ENCODE data around the gene ZBTB24. TPM values are rescaled to one million over a fixed set of nuclear protein-coding genes. Genes with fewer than 3 reads are reported as not detected.

Gene ZBTB24
- total RNA-seq, 1 experiment from 2014 or later, result 27.3 TPM

GRCh38 chr6:109478841-109479624, 4.0 kb downstream of the ZBTB24 start:
- Histone ChIP-seq H3K4me2 (ENCODE audit: insufficient read depth, insufficient read length, low read length) (peak overlapping the region; percentile 43), H3K79me1 (ENCODE audit: insufficient read depth, low read depth, low read length, poor library complexity, severe bottlenecking) (peaks cover 2% of the 10 kb centered on the region), H3K9me3 (ENCODE audit: control insufficient read depth, low read depth, low read length) (no peaks in the 10 kb centered on the region), H2BK20ac (ENCODE audit: low read depth, low read length, poor library complexity, severe bottlenecking) (no peak overlapping the region), H2AFZ (ENCODE audit: low read length) (no peak overlapping the region), H3K4ac (ENCODE audit: low read depth, low read length) (no peak overlapping the region), H4K91ac (ENCODE audit: insufficient read length, low read depth, low read length) (no peak overlapping the region), H3T11ph (ENCODE audit: low read length) (no peak overlapping the region), H3K14ac (ENCODE audit: insufficient read depth, low read length) (no peak overlapping the region), H3K79me2 (ENCODE audit: insufficient read depth, low read length) (peaks cover 31% of the 10 kb centered on the region; the same call in 1 of the 2 replicates), H3K27me3 (ENCODE audit: insufficient read depth, low read length) (no peaks in the 10 kb centered on the region), H3K18ac (ENCODE audit: insufficient read length, low read depth, low read length) (no peak overlapping the region), H3K56ac (ENCODE audit: insufficient read length, low read depth, low read length) (no peak overlapping the region), H4K8ac (replicated peaks; ENCODE audit: insufficient read length, low read depth, low read length) (no peak overlapping the region), H4K5ac (ENCODE audit: insufficient read length, low read depth, low read length) (no peak overlapping the region), H2BK12ac (ENCODE audit: insufficient read length, low read depth, low read length) (no peak overlapping the region), H4K20me1 (ENCODE audit: control insufficient read depth, insufficient read depth, insufficient read length) (no peaks in the 10 kb centered on the region), H3K23me2 (ENCODE audit: insufficient read length, low read depth, low read length, poor library complexity, severe bottlenecking) (peaks cover 4% of the 10 kb centered on the region), H2BK5ac (ENCODE audit: insufficient read length, low read length) (no peak overlapping the region), H3K23ac (ENCODE audit: insufficient read length, low read depth, low read length) (no peak overlapping the region), H3K9ac (ENCODE audit: extremely low read depth, insufficient read length, low read length) (peak overlapping the region; percentile 26), H2AK5ac (ENCODE audit: insufficient read length, low read length) (no peak overlapping the region), H2BK120ac (ENCODE audit: low read depth, low read length, poor library complexity, severe bottlenecking) (no peak overlapping the region), H3K4me1 (ENCODE audit: insufficient read depth, low read length) (peaks cover 13% of the 10 kb centered on the region; the same call in 1 of the 2 replicates), H3K27ac (ENCODE audit: insufficient read length, low read depth, low read length) (no peak overlapping the region), H2BK15ac (ENCODE audit: low read depth, low read length) (no peak overlapping the region)
- DNase-seq, result no peak
- peaks cover 49% of the 10 kb centered on the region in 2 experiments for H3K4me1 Mint-ChIP-seq
- WGBS (ENCODE audit: extremely low coverage, insufficient read length, low lambda C conversion rate), result no CpG with 5 or more reads among the region's 5 CpGs
- TF ChIP-seq CTCF (conservative IDR thresholded peaks at IDR 0.05), result no peak
- H3K36me3 Mint-ChIP-seq (ENCODE audit: insufficient read depth in 1 of 3, low read depth in 3 of 3), result peaks cover 30 to 75% (median 67%) of the 10 kb centered on the region in 3 experiments
- no peaks in the 10 kb centered on the region for H3K27me3 Mint-ChIP-seq (ENCODE audit: low read depth)
- H3K4me3 Mint-ChIP-seq, result peak overlapping the region; percentile 54 to 64
- no peaks in the 10 kb centered on the region for H3K9me3 Mint-ChIP-seq
- peak overlapping the region; percentile 81 to 90 (median 85); a peak in 4 of 7 replicates for H3K27ac Mint-ChIP-seq

All from H9 (cell line).